EH (cell line): ENCODE results near the gene CFAP100.

ENCODE experiments used
- DNase-seq: peaks from one replicate; pipeline ENCODE4 v3.0.0-alpha.2; 2015; ENCODE audit warnings: low read depth

Gene CFAP100

DNA sequence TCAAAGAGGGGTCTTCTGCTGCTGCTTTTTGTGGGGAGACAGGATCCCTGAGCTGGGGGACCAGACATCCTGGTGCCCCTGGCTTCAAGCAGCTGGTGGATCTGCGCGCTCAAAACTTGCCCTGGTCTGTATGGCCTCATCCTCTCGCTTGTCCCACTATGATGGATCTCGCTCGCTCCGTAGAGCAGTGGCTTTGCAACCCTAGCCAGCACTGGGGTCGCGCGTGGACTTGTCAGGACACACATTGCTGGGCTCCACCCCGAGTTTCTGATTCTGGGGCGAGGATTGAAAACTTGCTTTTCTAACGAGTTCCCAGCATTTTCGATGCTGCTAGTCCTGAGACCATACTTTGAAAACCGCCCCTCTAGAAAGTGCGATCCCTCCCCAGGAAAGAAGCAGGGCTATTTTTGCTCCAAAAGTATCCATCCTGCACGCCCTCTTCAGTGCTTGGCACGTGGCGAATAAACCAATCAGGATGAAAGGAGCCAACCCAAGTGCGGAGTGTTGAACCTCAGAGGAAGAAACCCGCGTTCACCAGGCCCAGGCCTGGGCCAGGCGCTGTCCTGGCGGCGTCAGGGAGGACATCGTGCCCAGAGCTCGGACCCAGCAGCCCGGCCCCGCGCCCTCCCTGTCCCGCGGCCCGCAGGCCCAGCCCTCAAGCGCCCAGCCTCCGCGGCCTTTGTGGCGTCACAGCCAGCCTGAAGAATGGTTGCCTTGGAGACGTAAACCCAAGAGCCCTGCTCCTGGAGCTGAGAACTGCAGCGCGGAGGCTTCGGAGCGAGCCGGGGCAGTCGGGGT is at the start of gene CFAP100:
Gene CFAP100, plus strand, starts transcription at position 731 of the 798 bp plus-strand sequence. CDS start 1,092 bp downstream, outside the sequence.
- peak; percentile 26 for DNase-seq

DNA sequence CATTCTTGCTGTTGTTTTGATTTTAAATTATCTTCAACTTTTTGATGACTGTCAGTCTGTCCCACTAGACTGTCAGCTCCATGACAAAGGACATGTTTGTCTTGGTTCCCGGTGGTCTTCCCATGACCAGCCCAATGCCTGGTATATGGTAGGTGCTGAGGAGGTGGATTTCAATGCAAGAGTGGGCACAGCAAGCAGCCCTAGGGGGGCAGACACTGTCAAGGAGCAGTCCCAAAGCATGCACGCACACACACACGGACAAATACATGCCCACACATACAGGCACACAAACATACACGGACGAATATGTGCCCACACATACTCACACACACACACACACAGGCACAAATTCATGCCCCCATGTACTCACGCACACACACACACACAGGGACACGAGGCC is 49.5 kb upstream of the CFAP100 start:
- DNase-seq: no peak

DNA sequence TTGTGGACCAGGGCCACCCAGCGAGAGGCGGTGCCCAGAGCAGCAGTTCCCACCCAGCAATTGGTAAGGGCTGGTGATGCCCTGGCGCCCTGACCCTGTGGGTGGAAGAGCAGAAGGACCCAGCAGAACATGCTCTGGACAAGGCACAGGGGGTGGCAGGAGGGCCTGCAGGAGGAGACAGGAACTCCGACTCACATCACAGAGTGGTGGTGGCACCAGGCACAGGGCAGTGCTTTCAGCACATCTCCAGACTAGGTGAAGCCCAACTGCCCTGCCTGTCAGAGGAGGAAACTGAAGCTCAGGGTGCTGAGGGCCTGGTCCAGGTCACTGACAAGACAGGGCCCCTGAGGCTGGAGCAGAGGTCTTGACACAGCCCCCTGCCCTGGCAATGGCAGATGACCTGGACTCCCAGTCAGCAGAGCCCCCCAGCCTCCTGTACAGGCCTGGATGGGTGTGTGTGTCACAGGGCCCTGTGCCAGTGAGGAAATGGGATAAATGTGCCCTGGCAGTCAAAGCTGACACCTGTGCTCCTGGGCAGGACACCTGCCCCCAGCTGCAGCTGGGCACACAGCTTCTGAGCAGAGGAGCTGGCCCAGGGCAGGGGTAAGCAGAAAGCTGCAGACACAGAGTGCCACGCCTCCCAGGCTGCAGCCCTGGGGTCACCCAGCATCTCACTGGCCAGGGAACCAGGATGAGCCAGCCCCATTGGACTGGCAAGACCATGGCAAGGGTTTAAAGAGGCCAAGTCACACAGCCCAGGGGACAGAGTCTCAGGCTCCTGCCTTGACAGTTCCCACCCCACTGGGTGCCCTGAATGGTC is 48.9 kb upstream of the CFAP100 start:
- DNase-seq: no peak

DNA sequence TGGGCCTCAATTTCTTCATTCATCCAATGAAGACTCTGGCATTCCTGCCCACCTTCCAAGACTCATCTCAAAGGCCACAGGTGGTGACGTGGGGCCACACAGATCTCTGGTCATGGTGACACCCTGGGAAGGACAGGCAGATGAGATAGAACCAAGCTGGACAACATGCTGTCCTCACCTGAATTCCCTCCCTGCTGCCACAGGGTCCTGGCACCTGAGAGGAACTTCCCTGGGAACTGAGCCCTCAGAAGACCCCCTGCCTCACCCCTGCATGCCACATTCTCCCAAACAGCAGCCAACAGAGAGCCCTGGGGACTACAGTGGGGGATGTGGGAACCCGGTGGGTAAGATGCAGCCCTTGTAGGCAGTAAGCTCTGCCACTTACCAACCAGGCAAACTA is 48.2 kb upstream of the CFAP100 start:
- no peak for DNase-seq

DNA sequence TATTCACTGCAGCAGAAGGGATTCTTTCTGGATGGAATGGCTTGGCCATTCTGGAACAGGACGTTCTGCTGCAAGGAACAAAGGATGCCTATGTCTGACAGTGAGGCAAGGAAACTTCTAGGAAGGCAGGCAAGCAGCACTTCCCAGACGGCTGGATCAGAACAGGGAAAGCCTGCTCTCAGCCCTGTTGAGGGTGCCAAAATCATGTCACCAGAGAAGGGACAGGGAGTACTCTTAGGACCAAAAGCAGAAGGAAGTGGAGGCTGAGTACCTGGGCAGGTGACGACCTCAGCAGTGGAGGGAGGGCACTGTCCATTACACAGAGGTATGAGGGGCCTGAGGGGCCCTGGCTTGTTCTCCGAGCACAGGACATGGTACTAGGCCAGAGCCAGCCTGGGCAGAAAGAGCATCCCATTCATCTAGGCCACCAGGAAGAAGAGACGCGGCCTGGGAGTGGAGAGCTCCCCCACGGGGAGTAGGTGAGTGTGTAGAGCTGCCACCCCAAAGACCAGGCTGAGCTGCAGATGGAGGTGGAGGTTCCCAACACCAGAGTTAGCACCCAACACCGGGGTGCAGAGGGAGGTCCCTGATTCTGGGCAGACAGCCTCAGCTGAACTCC is 47.1 kb upstream of the CFAP100 start:
- DNase-seq: no peak

DNA sequence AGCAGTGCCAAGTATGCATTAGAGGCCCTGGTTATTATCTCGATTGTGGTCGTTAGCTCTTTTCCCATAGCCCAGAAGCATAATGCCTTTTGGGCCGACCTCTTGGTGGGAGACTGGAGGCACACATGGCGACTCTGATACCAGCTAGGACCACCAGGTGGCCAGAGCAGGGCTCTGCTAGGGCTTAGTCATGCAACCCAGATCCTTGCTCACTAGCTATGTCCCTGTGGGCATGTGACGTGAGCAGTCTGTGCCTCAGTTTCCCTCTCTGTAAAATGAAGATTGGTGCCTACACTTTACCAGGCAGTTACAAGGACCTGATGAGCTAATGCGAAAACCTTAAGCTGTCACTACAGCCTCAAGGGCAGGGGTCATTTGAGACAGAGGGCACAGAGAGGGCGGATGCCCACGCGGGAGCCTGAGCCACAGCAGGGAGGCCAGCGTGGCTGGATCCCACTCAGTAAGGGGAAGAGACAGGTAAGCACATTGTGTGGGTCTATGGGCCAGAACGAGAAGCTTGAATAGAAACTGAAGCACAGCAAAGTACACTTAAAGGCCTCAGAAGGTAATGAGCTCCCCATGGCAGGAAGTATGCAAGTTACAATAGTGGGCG is 46.3 kb upstream of the CFAP100 start:
- no peak for DNase-seq

DNA sequence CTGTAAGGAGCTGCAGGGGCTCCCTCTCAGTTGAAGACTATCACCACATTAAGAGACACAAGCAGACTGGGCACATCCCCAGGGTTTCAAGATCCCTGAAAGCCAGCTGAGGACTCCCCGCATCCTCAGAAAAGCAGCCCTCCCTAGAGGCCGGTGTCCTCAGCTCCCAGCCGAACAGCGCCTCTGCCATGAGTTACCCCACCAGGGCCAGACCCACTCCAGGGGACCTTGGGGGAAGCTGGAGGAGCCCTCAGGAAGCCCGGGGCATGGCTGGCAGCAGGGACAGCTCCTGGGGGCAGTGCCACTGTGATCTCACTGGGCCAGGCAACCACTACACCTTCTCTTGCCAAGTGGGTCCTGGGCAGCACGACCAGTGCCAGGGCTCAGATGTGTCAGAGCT is 45.6 kb upstream of the CFAP100 start:
- no peak for DNase-seq

DNA sequence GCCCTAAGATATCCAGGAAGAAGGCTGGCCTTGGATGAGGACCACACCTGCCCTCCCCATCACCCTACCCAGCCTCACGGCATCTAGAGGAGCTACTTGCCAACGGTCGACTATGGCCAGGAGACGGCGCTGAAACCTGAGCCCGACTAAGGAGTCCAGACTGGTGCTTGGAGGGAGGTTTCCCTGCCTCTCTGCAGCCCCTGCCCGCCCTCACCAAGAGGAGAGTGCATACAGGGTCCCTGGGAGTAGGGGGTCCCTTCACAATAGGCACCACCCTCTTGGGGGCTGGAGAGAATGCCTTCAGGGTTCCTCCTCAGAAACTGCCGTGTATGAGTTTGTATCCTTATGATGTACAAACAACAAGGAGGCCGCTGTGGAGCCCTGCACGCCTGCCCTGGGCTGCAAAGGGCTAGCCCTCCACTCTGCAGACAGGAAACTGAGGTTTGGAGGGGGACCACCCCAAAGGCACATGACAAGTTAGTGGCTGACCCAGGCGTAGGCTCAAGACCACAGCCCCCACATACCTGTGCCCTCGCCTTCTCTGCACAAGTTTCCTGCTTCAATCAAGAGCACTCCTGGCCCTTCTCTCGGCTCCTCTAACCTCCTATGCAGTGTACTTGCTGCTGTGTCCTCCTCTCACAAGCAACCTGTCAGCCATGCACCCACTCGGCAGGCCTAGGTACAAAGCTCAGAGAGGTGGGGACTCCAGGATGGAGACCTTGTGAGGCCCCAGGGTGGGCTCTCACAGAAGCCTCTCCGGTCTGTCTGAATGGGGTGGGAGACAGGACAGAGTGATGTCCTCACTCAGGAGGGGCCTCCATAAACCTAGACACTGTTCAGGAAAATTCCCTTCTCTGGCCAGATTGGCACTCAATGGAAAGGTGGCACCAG is 44.9 kb upstream of the CFAP100 start:
- no peak for DNase-seq

DNA sequence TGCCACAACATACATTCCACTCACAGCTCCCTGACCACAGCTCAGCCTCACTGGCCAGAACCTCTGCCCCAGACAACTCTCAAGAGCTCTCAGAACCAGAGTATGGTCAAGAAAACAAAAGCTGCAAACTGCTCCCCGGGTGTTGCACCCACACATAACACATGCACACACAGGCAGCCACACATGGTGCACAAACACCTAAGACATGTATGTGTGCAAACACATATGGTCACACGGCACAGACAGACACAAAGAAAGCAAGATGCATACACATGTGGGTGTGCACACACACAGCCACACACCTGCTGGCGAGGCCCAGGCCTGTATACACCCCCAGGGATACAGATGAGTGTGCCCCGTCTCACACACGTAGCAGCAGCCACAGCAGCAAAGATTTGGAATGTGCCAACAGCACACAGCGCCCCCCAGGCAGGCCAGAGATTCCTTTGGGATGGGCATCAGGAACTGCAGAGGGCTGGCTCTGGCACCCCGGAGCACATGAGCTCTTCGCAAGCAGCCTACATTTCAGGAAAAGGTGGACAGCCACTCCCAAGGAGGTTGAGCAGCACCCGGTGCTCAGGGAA is 44.1 kb upstream of the CFAP100 start:
- no peak for DNase-seq

DNA sequence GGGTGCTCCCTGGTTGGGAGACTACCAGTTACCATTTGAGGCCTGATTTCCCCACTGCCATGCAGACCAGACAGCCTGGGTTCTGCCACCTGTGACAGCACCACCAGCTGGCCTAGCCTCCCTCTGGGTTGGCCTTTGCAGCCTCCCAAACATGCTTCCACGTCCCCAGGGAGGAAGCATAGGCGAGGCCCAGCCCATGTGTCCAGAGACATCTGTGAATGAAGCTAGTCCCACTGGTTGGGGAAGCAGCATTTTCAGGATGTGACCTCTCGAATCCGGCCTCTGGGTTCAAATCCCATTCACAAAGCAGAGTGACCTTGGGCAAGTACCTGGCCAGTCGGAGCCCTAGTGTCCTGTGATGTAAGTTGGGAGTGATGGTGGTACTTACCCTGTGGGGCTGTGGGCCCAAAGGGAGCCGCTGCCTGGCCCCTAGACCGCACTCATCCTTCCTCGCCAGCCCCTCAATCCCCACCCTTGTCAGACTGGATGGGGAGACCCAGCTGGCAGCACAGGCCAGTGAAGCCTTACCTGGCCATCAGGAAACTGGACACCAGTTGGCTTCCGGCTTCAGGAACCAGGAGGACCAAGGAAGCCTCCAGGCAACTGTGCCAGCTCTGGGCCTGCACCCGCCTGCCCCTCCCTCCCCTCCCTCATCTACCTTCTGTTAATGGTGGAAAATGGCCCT is 43.5 kb upstream of the CFAP100 start:
- no peak for DNase-seq

DNA sequence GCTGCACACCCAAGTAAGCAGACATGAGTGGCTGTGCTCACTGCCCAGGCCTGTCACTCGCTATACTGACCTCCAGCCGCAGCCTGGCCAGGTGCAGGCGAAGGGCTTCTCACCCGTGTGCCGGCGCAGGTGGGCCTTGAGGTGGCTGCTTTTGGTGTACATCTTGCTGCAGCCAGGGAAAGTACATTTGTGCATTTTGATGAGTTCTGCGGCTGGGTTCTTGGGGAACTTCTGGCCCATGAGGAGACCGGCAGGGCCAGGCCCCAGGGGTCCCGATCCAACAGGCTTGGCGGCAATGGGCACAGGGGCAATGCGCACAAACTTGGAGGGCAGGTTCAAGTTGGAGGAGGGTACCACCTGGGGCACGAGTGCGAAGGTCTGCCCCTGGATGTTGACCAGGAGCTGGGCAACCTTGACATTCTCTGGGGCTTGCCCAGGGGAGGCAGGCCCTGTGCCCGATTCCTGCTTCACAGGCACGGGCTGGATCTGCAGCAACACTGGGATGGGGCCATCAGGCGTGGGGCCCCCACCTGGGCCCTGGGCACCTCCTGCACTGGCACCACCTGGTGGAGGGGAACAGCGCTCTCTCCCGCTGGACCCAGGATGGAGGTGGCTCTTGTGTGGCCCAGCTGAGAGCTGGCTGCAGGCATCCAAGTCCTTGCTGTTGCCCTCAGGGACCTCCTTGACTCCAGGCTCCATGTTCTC is 42.8 kb upstream of the CFAP100 start:
- no peak for DNase-seq

DNA sequence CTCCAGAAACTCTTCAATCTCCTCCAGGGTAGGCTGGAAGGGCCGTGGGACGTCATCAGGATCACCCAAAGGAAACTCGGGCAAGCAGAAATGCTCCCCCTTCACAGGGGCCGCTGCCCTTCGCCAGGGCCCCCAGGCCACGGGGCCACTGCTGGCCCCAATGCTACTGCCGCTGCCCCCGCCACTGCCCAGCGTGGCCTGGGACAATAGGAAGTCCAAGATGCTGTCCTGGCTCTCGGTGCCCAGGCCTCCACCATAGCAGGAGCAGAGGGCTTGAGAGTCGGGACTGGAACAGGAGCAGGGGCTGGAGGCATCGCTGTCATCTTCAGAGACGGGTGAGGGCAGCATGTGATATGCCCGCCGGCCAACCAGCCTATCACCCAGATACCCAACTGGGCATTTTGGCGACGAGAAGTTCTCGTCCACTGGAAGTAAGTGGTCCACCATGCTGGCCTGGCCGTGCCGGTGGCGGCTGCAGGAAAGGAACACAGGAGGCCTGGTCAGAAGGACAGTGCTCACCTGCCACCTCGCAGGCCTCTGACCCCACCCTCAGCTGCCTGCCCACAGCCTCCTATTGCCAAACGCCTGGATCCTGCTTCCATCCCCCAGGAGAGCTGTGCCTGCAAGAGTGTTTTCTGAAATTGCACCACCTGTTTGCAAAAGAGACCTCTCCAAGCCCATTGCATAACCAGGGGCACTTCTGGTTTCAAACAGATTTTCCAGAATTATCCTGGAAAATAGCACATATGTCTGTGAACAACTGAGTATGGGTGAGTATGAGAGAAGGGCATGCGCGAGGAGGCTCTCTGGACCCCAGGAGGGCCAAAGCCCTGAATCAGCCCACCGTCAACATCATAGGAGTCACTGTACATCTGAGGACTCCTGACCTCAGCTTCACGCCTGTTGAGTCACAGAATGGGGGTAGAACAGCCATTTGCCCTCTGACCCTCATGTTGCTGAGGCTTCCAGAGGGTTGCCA is 41.9 kb upstream of the CFAP100 start:
- no peak for DNase-seq

DNA sequence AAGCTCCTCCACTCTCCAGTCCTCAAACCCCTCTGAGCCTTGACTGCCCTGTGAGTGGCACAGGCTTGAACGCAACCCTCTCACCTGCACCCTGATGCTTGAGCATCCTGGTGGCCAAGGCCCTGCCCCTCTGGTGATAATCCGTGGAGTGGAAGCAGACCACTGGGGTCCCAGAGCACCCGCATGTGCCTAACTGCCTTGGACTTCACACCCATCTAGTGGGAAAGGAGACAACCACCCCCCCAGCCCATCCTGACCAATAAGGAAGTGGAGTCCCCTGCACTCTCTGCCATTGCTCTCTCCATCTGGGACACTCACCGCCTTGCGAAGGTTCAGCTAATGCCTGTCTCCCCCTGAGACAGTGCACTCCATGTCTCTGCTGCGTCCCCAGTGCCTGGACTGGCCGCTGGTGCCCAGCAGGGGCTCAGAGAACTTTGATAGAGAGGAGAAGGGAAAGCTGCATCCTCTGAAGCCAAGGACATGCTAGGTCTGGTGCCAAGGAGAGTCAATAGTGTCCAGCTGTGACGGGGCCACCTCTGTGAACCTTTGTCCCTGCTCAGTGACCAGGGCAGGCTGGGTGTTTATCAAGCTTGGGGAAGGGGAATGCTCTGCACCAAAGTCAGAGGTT is 40.9 kb upstream of the CFAP100 start:
- DNase-seq: no peak

DNA sequence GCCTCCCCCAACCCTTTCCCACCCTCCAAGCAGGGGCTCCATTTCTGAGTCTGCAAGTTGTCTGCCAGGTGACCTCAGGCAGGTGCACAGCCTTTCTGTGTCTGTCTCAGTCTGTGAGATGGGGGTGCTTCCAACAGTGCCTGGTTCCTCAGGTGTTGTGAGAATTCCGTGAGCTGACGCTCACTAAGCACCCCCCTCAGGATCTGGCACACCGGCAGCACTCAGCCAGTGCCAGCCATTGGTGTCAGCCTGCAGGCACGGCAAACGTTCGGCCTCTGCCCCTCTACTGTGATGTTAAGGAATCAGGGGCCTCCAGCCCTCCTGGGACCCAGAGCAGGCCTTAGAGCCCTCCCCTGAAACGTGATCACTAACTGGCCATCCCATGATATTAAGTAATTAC is 39.9 kb upstream of the CFAP100 start:
- DNase-seq: no peak

DNA sequence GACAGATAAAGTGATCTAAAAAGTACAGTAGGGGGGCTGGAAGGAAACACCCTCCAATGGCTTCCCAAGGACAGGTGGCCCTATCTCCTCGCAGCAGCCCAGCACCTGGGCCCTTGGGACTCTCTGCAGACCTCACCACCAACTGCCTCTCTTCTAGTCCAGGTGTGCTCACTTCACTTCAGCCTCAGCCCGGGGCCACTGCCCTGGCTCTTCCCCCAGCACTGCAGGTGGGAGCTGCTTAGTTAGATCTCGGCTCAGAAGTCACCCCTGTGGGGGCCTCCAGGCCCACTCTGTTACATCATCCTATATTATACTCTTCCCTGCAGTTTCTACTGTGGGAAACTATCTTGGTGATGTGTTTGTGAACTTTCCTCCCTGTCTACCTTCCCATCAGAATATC is 39.5 kb upstream of the CFAP100 start:
- DNase-seq: no peak

DNA sequence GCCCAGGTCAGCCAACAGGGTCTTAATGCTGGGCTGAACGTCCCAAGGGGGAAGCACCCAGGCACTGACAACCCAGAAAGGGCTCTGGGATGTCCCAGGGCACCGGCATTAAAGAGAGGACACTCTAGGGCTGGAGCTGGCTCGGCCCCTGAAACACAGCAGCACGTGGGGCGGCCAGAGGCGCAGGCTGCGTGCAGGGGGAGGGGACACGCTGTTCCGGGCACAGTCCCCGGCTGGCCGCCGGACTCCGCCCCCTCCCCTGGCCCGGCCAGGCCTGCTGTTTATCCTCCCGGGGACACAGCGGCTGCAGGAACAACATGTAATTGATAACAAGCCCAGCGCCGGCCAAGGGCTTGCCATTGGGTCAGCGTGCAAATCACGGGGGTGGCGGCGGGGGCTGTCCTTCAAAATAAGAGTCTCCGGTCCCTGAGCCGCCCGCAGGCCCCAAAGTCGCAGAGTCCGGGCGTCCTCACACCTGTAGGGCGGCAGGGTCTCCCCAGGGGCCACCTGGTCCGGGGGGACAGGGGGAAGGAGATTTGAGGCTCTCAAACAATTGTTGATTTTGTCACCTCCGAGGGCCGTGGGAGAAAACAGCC is 38.8 kb upstream of the CFAP100 start:
- DNase-seq: peak; percentile 71

DNA sequence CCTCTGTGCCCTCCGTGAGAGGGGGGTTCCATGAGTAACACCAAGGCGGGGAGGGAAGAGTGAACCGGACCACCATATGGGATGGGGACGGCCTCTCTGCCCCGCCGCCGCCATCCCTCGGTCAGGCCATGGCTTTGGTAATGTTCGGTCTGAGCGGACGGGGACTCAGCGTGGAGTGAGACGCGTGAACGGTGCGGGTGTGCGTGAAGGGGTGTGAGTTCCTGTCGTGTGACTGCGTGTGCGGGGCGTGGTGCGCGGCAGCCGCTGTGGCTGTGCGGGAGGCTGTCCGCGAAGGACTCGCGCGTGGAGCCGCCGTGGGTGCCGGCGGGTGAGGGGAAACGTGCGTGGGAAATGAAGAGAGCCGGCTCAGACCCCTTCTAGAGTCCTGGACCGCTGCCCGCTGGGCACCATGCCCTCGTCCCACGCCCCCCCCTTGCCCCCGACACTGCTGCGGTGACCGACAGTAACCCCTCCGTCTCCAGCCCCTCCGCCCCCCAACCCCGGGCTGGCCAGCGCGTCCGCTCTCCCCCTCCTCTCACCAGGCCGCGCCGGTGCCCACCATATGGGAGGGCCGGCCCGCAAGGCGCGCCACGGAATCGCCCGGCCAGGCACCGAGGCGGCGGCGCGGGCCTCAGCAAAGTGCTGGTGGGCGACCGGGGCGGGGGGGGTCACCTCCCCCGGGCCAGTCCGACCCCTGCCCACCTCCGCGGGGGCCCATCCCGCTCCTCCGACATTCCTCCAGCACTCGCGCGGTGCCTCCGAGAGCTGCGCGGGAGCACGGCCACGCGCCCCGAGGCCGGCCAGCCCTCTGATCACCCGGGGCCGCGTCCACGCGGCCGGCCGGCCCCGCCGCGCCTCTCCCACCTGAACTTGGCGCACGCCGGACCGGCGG is 38.1 kb upstream of the CFAP100 start:
- no peak for DNase-seq
